LHCN-M2 (cell line): ENCODE data around the gene ADAM19. TPM values are rescaled to one million over a fixed set of nuclear protein-coding genes. Genes with fewer than 3 reads are reported as not detected.

Experiments used
- DNase-seq: peaks from one replicate; pipeline ENCODE4 v3.0.0-alpha.2; 2012; ENCODE audit warnings: low read depth
- polyA plus RNA-seq: library from polyadenylated mRNA; unstranded; fragments of >200 nt; gene quantifications from one replicate; pipeline ENCODE4 v1.2.1, GENCODE V29; 2012; ENCODE audit warnings: missing spikeins
- total RNA-seq: library from RNA; depleted of rRNA; stranded (reverse); fragments of >200 nt; gene quantifications from 2 replicates; pipeline ENCODE4 v1.2.3, GENCODE V29; 2014; rRNA removed

ADAM19 gene, protein sequence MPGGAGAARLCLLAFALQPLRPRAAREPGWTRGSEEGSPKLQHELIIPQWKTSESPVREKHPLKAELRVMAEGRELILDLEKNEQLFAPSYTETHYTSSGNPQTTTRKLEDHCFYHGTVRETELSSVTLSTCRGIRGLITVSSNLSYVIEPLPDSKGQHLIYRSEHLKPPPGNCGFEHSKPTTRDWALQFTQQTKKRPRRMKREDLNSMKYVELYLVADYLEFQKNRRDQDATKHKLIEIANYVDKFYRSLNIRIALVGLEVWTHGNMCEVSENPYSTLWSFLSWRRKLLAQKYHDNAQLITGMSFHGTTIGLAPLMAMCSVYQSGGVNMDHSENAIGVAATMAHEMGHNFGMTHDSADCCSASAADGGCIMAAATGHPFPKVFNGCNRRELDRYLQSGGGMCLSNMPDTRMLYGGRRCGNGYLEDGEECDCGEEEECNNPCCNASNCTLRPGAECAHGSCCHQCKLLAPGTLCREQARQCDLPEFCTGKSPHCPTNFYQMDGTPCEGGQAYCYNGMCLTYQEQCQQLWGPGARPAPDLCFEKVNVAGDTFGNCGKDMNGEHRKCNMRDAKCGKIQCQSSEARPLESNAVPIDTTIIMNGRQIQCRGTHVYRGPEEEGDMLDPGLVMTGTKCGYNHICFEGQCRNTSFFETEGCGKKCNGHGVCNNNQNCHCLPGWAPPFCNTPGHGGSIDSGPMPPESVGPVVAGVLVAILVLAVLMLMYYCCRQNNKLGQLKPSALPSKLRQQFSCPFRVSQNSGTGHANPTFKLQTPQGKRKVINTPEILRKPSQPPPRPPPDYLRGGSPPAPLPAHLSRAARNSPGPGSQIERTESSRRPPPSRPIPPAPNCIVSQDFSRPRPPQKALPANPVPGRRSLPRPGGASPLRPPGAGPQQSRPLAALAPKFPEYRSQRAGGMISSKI
- total RNA-seq = 71.8 and 89.1 TPM in 2 replicates
- polyA plus RNA-seq = 87.1 TPM

DNA sequence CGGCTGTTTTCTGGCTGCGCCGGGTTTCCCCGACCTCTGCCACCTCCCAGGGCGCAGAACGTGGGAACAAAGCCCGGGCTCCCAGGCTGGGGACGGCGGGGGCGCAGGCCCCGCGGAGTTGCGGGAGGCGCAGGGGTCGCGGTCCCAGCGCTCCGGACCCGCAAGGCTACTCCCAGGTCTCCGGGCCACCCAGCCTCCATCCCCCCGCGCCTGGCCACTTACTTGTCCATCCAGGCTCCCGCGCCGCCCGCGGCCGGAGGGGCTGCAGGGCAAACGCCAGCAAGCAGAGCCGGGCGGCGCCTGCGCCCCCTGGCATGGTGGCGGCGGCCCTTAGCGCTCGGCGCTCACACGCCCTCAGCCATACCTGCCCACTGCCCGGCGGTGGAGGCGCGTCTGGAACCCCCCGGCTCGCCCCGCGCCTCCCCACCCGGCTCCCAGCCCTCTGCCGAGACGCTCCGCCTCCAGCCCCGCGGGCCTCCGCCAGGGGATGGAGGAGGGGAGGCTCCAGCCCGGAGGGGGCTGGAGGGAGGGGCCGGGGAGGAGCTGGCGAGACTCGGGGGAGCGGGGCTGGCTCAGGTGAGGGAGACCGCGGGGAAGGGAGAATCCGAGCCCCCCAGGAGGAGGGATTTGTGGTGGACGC, at the start of gene ADAM19:
Gene ADAM19, minus strand, starts transcription at position 395 of the 640 bp plus-strand sequence. Its CDS starts 79 bp downstream, at position 316.
- peak; percentile 68 for DNase-seq

DNA sequence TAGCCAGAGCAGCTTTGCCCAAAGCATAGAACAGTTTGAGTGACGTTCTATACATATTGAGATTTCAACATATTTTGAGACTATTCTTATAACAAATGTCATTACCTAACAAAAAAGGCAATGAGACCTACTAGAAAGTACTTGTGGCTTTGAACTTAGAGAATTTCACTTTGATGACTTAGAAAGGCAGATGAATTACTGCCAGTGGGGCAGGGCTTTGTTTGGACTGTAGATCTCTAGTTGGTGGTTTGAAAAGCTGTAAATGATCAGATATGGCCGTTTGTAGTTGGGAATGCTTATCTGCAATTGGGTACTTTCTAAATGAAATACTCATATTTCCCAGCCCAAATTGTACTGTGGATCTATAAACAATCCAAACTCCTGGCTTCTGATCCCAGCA, 48.6 kb upstream of the ADAM19 start:
- no peak for DNase-seq

DNA sequence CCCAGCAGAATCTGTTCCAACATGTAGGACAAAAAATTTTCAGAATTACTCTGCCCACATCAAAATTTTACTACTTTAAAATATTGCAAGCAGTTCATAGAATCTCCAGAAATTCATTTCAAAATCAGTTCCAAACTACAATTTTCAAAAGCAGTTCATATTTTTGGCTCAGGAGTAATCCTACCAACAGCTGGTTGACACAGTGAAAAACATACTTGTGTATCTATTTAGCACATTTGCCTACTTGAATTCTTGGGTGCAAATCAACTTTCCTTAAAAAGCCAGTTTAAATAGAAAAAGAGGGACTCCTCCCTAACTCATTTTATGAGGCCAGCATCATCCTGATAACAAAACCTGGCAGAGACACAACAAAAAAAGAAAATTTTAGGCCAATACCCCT, 45.2 kb upstream of the ADAM19 start:
- no peak for DNase-seq

DNA sequence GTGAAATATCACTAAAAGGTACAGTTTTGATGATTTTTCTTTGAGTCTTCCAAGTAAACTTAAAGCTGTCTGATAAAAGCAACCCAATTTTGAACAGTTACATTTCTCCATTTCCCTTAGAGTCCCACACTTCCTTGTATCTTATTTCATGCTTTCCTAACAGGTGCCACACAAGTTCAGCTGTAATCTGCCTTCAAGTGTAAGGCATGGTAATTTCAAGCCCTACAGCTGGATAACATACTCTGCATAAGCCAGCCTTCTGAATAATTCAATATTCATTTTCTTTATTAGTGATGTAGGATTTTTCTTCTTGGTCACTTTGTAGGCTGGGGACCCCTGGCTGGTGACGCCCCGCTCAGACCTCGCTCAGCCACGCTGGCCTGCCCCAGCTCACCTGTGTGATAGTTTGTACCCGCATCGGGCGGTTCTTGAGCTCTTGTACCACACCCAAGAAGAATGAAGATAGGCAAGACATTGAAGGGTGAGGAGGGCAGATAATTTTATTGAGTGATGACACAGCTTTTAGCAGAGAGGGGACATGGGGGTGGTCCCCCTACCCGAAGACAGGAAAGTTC, 42.7 kb upstream of the ADAM19 start:
- DNase-seq = no peak

DNA sequence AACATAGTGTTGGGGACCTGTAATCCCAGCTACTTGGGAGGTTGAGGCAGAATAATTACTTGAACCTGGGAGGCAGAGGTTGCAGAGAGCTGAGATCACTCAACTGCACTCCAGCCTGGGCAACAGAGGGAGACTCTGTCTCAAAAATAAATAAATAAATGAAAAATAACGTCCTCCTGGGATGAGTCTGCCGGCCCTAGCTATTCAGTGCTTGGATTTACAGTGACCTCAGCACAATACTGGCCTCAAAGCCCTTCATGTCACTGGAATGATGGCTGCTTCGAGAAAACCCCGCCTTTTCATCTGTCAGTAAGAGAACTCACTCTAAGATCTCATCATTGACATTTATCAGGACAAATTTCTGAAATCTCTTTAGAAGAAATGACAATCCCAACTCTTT, 41.2 kb upstream of the ADAM19 start:
- DNase-seq = no peak

DNA sequence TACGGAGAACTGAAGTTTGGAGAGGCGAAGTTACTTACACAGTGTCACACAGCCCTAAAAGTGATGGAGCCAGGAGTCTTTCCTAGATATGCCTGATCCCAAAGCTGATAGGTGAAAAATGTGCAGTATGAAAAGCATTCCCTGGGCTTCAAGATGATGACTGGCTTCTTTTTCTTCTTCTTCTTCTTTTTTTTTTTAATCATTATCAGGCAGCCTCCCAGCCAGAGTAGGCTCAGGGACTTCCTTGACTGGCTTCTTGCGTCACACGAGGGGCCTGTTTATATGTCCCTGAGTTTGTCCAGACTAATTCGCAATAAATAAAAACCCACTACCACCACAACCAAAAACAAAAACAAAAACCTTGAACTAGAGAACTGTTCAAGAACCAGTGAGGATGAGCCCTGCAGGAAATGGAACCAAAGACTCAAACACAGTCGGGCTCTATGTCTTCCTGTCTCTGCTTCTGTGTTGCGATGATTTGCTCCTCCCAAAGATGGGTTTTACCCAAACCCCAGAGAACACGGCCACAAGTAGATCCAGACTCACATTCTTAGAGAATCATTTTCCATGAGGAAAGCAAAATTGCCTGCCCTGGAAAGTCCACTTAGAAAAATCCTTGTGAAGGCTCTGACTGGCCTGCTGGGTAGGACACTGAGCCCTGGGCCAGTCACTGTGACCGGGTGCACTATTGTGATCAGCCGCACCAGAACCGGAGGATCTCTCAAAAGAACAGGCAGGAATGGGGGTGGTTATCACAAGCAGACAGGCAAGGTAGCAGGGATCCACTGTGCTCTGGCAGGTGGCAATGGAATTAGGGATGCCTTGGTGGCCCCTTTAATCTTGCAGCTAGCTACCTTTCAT, 38.0 kb upstream of the ADAM19 start:
- DNase-seq = no peak

DNA sequence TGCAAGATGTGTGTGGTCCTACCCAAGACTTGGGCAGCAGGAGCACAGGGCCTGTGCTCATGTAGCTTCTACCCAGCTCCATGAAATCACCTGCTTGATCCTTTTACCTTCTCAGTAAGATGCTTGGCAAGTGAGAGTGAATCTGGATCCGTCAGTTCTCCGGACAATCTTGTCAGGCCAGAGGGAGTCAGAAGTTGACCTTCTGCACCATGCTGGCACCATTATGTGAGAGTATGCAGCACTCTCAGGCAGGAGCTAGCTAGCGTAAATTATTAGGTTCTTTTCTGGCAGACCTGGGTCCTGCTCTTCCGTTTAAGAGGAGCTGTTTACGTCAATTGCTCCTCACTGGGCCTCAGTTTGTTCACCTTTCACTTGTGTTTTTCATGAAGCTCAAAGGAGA, 37.0 kb upstream of the ADAM19 start:
- no peak for DNase-seq

DNA sequence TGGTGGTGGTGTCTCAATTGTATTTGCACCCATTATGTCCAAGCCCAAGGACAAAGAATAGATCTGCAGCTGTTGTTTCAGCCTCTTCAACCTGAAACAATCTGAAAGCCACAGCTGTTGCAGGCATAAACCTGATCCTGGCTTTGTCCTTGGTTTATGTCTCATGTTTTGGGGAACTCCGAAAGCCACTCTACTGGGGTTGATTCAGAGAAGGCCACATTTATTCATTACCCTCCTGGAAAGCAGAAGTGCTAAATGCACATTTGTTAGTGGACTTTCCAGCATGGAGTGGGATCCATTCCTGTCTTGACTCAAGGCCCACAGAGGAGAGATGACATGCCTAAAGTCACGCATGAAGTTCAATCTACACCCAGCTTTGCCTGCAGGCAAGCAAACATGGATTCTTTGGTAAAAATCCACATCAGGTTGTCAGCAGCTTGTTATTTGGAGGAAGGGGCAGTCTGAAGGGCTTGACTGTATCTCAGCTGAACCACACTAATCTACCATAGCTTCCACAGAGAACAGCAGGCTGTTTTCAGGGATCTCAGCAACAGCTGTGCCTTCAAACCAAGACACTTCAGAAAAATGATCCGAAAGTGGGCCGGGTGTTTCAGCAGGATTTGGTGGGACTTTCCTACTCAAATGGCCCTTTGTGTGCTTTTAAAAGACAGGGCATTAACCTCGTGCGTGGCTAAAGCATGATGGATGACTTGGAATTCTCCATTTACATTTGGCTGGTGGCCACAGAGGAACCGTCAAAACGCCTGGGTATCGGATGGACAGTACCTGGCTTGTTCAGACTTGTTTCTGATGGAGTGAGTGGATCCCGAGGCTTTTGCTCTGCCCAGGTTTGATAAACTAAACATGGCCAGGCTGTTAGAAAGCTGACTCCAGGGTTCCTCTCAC, 36.2 kb upstream of the ADAM19 start:
- DNase-seq = peak; percentile 89

DNA sequence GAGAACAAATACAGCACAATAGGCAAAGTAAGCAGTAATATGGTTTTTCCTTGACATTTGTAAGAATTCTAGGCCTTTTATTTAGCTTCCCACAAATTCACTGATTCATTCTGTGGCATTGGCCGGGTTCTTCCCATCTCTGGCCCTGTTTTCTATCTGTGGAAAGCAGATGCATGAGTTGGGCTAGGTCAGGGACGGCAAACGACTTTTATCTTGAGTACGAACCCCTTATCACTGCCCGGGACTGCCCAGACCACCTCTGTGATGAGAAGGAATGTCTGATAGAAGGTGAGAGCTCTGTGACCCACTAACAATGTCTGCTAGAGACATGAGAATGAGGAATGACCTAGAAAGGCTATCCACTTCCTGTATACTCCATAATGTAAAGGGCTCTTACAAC, 35.4 kb upstream of the ADAM19 start:
- no peak for DNase-seq

DNA sequence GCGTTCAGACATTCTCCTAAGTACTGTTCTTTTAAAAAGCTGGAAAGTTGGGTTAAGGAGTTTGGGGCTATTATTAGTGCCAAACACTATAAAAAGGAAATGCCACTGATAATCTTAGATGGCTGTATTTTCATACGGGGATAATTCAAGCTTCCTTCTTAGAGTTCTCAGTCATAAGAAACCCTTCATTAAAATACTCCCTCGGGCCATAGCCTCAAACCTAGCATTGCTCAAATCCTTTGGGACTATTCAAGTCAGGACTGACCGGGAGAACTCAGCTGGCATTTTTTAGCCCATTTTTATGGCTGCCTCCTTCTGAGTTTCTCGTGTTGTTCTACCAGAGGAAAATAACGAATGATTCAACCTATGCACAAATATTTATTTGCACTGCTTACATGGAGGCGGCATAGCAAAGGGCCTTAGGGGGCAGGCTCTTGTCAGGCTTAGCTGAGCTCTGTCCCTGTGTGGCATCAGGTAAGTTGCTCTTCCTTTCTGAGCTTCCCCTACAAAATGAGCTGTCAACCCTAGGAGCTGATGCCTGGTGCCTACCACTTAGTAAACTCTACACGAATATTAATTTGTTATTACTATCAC, 33.5 kb upstream of the ADAM19 start:
- no peak for DNase-seq

DNA sequence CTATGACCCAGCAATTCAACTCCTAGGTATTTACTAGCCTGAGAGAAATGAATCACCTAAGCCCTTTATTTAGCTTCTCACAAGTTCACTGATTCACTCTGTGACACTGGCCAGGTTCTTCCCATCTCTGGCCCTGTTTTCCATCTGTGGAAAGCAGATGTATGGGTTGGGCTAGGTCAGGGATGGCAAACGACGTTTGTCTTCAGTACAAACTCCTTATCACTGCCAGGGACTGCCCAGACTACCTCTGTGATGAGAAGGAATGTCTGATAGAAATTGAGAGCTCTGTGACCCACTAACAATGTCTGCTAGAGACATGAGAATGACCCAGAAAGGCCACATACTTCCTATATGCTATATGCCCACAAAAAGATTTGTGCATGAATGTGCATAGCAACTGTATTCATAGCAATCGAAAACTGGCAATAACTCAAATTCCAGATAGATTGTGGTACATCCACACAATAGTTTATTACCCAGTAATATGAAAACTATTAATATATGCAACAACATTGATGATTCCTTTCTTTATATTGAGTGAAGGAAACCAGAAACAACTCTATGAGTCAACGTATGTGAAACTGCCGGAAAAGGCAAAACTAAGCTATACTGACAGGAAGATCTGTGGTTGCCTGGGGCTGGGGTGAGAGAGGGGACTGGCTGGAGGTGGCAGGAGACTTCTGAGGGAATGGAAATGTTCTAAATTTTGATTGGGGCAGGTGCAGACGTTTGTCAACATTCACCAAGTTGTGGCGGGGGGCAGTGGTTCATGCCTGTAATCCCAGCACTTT, 32.0 kb upstream of the ADAM19 start:
- peak; percentile 48 for DNase-seq

DNA sequence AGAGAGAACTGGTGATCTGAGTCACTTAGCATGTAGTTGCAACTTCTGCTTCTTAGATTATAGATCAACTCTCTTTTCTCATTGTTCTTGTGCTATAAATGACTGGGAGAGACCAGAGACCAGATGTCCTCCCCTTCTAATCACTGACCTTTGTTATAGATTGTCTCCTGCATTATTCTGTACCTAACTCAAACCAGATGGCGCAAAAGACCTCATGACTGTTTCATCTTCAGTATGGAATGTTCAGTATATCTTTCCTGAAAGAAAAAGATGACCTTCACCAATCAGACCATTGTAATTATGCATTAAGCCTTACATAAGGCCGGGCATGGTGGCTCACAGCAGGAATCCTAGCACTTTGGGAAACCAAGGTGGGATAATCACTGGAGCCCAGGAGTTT, 30.5 kb upstream of the ADAM19 start:
- no peak for DNase-seq

DNA sequence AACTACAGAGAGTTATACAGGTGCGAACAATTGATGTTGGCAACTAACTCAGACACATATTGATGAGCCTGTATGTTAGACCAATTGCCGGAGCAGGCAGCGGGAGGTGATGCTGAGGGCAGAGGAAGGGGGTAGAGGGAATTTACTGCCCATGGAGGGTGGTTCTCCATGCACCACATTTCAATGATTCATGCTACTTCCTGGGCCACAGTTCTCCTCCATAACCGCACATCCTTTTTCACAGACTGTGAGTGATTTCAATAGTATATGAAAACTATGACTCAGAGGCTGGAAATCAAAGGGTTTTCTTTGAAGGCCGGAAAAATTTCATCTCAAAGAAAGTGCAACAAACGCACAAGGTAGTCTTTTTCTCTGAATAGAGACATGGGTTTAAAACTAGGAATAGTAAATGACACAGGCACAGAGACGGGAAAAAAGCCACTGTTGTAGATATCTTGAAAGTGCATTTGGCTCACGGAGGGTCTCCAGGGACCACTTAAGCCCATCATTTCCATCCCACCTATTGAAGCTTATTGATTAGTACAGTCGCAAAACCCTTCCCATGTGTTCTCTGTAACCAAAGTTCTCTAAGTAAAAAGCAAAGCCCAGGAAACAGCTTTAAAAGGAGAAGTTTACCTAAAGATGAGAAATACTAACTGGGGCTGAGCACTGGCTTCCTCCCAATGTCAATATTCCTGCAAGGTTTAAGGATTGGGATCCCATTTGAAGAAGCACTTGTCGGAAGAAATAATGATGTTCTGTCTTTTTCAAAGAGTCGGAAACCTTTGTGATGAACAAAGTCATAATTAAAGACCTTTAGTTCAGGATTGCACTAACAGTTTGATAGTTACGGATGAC, 28.0 kb upstream of the ADAM19 start:
- DNase-seq = peak; percentile 93

DNA sequence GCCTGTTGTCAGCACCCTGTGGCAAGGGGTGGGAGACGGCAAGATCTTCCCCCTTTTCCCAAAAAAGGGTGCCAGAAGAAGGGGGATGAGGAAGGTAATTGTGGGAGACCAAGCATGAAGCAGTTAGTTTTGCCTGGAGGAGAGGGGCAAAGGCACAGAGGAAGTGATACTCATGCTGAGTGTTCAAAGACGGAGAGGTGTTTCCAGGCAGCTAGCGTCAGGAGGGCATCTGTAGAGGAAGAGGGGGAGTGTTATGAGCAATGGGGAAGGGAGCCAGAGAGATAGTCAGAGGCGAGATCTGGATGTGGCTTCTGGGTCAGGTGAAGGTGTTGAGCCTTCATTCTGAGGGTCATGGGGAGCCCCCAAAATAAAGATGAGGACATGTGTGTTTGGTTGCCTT, 26.9 kb upstream of the ADAM19 start:
- no peak for DNase-seq

DNA sequence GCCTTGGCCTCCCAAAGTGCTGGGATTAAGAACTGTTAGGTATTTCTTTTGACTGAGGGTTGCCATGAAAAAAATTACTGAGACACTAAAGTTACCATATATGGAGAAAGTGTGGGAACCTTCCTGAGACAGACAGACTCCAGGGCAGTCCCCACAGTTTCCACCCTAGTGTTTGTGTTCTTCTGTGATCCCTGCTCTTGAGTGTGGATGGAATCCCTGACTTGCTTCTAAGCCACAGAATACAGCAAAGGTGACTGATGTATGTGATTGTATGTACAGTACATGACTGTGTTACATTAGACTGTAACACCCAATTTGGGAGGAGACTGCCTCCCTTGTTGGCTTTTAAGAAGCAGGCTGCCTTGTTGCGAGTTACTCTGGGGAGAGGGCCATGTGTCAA, 24.7 kb upstream of the ADAM19 start:
- DNase-seq = no peak

DNA sequence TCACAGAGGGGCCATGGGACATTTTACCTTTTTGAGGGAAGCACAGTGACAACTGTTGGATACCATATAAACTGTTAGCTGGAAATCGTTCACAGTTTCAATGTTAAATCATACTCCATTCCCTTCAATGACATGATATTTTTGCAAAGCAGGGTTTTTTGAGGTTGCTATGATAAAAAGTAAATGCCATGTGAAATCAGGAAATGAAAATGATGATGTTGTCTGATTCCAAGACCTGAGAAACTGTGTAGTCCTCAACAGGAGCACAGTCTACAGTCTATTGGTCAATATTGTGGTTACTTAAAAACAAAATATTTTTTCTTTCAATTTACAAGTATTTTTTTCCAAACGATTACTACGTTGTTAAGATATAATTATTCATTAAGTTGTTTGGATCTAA, 24.0 kb upstream of the ADAM19 start:
- no peak for DNase-seq

DNA sequence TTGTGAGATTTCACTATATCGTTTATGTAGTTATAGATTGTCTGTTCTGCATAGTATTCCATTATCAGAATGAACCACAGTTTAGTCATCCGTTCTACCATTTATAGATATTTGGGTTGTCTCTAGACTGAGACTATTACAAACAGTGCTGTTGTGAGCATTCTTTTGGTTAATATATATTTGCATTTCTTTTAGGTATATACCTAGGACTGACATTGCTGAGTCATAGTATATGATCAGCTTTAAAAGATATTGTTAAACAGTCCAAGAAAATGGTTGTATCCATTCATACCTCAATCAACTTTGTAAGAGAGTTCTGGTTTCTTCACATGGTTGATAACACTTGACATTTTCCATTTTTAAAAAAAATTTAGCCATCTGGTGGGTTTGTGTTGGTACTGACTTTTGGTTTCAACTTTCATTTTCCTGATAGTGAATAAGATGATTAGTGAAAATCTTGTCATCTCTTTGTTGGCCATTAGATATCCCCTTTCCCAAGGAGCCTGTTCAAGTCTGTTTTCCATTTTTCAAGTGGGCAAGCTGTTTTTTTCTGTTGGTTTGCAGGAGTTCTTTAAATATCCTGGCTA, 22.9 kb upstream of the ADAM19 start:
- DNase-seq = no peak
